ENCODE results near the gene DMXL1. TPM values are rescaled to one million over a fixed set of nuclear protein-coding genes. Genes with fewer than 3 reads are reported as not detected.

Gene DMXL1
- total and polyA plus RNA-seq, 7 donors, result 6.7 to 106 (median 50.8) TPM

DNA sequence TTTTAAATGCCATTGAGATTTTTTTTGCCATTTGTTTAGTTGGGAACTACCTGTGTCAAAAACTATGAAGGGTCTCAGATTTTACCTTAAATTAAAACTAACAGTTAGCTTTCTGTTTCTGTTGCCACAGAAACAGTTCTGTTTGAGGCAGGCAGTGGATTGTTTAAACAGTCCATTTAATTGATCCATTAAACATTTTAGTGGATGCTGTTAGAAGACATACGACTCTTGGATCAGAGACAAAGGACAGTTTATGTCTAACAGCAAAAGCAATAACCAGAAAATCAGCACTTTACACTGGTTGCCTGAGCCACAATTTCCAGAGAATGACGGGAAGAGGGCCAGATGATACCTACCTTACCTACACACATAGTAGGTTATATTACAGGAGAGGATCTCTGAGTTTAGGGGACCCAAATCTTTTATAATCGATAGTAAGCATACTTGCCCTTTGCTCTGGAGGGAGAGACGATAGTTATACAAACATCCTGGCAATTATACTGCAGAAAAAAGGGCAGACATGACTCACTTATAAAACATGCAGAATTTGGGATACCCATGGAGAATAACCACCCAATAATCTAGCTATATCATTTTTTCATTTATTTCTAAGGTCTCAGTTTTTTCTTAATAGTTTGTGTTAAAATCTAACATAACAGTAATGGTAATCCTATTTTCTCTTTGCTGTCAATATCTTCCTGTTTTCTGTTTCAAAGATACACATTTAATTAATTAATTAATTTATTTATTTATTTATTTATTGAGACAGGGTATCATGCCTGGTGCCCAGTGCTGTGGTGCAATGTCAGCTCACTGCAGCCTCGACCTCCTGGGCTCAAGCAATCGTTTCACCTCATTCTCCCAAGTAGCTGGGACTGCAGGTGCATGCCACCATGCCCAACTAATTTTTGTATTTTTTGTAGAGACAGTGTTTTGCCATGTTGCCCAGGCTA lies 148.2 kb downstream of the DMXL1 start:
- 41 to 70% methylated on average over 6 of the region's 6 CpGs for WGBS, 2 donors
- no peak for DNase-seq
- H3K4me1 ChIP-seq, result peaks cover 0 to 13% (median 3%) of the 10 kb centered on the region in 4 donors
- TF ChIP-seq POLR2A (IDR thresholded peaks at IDR 0.05) (no peak), POLR2AphosphoS5 (IDR thresholded peaks at IDR 0.05) (no peak), EP300 (IDR thresholded peaks at IDR 0.05) (no peak)
- TF ChIP-seq, protein P1, sequence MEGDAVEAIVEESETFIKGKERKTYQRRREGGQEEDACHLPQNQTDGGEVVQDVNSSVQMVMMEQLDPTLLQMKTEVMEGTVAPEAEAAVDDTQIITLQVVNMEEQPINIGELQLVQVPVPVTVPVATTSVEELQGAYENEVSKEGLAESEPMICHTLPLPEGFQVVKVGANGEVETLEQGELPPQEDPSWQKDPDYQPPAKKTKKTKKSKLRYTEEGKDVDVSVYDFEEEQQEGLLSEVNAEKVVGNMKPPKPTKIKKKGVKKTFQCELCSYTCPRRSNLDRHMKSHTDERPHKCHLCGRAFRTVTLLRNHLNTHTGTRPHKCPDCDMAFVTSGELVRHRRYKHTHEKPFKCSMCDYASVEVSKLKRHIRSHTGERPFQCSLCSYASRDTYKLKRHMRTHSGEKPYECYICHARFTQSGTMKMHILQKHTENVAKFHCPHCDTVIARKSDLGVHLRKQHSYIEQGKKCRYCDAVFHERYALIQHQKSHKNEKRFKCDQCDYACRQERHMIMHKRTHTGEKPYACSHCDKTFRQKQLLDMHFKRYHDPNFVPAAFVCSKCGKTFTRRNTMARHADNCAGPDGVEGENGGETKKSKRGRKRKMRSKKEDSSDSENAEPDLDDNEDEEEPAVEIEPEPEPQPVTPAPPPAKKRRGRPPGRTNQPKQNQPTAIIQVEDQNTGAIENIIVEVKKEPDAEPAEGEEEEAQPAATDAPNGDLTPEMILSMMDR (IDR thresholded peaks at IDR 0.05), result no peak
- no peaks in the 10 kb centered on the region for H3K27me3 ChIP-seq
- H3K9me3 ChIP-seq, result no peaks in the 10 kb centered on the region
- intact Hi-C loops (cut with DNase I), result no loop called here
- H3K27ac ChIP-seq, result no peak overlapping the region
- no peak overlapping the region for H3K4me3 ChIP-seq
- peaks cover 0 to 33% (median 3%) of the 10 kb centered on the region in 4 donors for H3K36me3 ChIP-seq

DNA sequence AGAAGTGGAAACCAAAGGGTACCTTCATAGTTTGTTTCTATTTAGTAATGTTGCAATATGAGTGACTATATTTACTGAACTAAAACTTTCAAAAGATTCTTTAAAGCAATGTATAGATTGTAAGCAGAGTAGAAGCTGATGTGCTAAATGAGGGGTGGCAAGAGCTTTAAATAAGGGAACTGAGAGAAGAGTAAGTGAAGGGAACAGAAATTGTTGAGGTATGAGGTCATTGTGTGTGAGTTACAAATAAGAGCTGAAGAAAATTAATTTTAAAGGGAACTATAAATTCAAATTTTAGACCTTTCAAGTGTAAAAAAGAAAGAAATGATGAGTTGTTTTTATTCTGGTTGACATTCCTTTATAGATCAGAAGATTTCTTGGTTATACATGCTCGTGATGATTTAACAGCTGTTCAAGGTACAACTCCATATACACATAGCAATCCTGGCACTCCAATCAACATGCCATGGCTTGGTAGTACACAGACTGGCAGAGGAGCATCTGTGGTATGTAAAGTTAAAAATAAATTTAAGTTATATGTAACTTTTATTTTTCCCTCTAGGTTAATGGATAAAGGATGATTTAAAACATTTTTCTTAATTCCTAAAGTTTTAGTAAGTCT lies 149.8 kb downstream of the DMXL1 start:
- TF ChIP-seq POLR2AphosphoS5 (IDR thresholded peaks at IDR 0.05) (no peak), POLR2A (IDR thresholded peaks at IDR 0.05) (no peak), EP300 (IDR thresholded peaks at IDR 0.05) (no peak)
- TF ChIP-seq, protein P1 (IDR thresholded peaks at IDR 0.05), result no peak
- peaks cover 0 to 13% (median 3%) of the 10 kb centered on the region in 4 donors for H3K4me1 ChIP-seq
- intact Hi-C loops (cut with DNase I), result no loop called here
- no peaks in the 10 kb centered on the region for H3K9me3 ChIP-seq
- peaks cover 0 to 41% (median 2%) of the 10 kb centered on the region in 4 donors for H3K36me3 ChIP-seq
- H3K4me3 ChIP-seq, result no peak overlapping the region
- no peaks in the 10 kb centered on the region for H3K27me3 ChIP-seq
- no peak for DNase-seq
- H3K27ac ChIP-seq, result no peak overlapping the region
- 50 to 55% methylated on average over 1 of the region's 1 CpG for WGBS, 2 donors

DNA sequence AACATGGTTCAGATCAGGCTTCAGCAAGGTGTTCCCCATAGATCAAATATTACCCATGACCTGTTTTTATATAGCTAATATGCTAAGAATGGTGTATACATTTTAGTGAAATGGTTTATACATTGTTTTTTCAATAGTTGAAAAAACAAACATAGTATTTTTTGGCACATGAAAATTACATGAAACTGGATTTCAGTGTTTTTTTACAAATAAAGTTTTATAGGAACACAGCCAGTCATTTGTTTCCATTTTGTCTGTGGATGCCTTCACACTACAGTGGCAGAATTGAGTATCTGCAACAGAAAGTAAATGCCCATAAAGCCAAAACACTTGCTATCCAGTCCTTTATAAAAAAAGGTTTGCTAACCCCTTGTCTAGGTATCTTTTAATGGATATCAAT lies 150.4 kb downstream of the DMXL1 start:
- no peak for TF ChIP-seq EP300 (IDR thresholded peaks at IDR 0.05)
- TF ChIP-seq POLR2A (IDR thresholded peaks at IDR 0.05), result no peak
- no peak for TF ChIP-seq POLR2AphosphoS5 (IDR thresholded peaks at IDR 0.05)
- TF ChIP-seq, protein P1 (IDR thresholded peaks at IDR 0.05), result no peak
- Histone ChIP-seq H3K4me3 (no peak overlapping the region), H3K9me3 (no peaks in the 10 kb centered on the region), H3K27me3 (no peaks in the 10 kb centered on the region), H3K4me1 (peaks cover 0 to 13% (median 3%) of the 10 kb centered on the region in 4 donors), H3K36me3 (peaks cover 0 to 47% (median 2%) of the 10 kb centered on the region in 4 donors), H3K27ac (no peak overlapping the region)
- DNase-seq, result no peak
- intact Hi-C loops (cut with DNase I), result no loop called here

DNA sequence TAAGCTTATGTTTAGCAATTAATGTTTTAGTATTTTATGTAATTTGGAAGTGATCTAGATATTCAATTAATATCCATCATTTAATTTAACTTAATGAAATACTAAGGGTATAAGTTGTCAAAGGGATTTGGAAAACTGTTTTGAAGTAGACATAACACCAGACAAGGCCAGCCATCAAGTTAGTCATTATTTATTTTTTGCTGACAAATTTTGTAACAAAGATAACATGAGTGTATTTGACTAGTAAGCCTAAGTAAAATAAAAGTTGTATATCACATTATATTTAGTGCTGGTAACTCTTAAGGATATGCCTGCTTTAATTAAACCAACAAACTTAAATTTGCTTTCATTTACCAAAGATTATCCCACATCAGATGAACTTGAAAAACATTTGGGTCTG lies 159.1 kb downstream of the DMXL1 start:
- DNase-seq, result no peak
- Histone ChIP-seq H3K27ac (no peak overlapping the region), H3K9me3 (no peaks in the 10 kb centered on the region), H3K27me3 (no peaks in the 10 kb centered on the region), H3K4me1 (no peaks in the 10 kb centered on the region), H3K4me3 (no peak overlapping the region), H3K36me3 (peaks cover 0 to 28% (median 4%) of the 10 kb centered on the region in 4 donors)
- intact Hi-C loops (cut with DNase I), result loop anchor here (10.0 kb wide), 1 partner anchor 185 kb away; no protein-coding TSS in a partner anchor
- TF ChIP-seq POLR2AphosphoS5 (IDR thresholded peaks at IDR 0.05), result no peak
- no peak for TF ChIP-seq POLR2A (IDR thresholded peaks at IDR 0.05)
- no peak for TF ChIP-seq EP300 (IDR thresholded peaks at IDR 0.05)
- TF ChIP-seq, protein P1 (IDR thresholded peaks at IDR 0.05), result no peak
